Peyer's patch (tissue), 4 donors: Measurements from ENCODE around the gene FNDC3A.

Experiments used
- CTCF ChIP-seq, 6 experiments: fragments of 450-650 bp in 4 of 6; fragments of 200-600 bp in 2 of 6; sonication (generic) in 1 of 6; IDR thresholded peaks; one replicate each; pipeline ENCODE4 v1.5.1; 2017 to 2019; ENCODE audit warnings: antibody characterized with exemption in 6 of 6, mild to moderate bottlenecking in 3 of 6, moderate library complexity in 1 of 6
- POLR2A ChIP-seq, 2 donors: fragments of 450-650 bp; IDR thresholded peaks; one replicate each; pipeline ENCODE4 v1.5.1; 2017; ENCODE audit warnings: antibody characterized with exemption in 2 of 2, mild to moderate bottlenecking in 2 of 2, moderate library complexity in 2 of 2

- TF ChIP-seq POLR2A (IDR thresholded peaks at IDR 0.05) (no peak), CTCF (IDR thresholded peaks at IDR 0.05) (no peak)
Measured at GRCh38 chr13:49241296-49241695, 265.6 kb downstream of the FNDC3A start.
